GM19025 (cell line): ENCODE data around the gene TARS3.

ENCODE experiments used
- ATAC-seq: cut with Tn5 transposase; IDR thresholded peaks from one replicate; pipeline ENCODE4 v1.9.1; 2021; ENCODE audit warnings: mild to moderate bottlenecking, low read depth, moderate library complexity; ENCODE audit not compliant: unreplicated experiment

TARS3 gene

GRCh38 chr15:101707983-101708382, 16.3 kb downstream of the TARS3 start:
- ATAC-seq, result no peak

DNA sequence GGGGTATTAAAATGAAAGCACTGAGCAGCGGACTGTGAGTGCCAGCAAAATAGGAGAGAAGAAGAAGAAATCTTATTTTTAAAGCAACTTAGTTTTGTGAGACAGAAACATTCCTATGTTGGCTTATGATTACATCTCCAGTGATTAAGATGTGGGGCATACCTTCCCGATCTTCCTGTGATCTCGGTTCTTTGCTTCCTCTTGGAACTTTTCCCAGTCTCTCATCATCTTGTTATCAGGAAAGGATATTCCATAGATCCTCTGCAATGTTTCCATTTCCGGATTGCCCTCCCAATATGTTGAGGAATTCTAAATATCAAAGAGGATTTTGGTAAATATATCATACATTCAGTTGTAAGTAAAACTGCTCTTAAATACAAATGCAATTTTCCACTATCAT, 22.2 kb downstream of the TARS3 start:
- no peak for ATAC-seq

GRCh38 chr15:101698314-101698713, 26.0 kb downstream of the TARS3 start:
- ATAC-seq, result no peak

- ATAC-seq, result no peak
Observed at GRCh38 chr15:101697488-101697887, 26.8 kb downstream of the TARS3 start.

- ATAC-seq, result no peak
Observed at GRCh38 chr15:101696829-101697228, 27.4 kb downstream of the TARS3 start.

DNA sequence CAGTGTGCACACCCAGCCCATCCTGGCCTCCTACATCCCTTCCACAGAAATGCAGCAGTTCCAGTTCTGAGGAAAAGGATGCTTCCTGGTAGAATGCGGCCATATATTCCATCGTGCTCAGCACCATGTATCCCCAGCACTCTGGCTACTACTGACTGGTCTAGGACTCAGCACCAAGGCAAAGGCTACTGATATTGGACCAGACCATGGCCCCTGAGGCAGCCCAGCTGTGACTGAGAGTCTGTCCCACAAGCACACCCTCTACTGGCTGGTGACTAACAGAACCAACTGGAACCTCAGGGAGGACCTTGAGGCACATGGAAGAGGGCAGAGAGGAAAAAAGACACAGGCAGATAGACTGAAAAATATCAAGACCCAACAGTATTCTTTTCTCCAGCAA, 30.0 kb downstream of the TARS3 start:
- no peak for ATAC-seq

GRCh38 chr15:101692801-101693598, 31.3 kb downstream of the TARS3 start:
- ATAC-seq, result no peak

- ATAC-seq, result no peak
Observed at GRCh38 chr15:101689901-101690300, 34.4 kb downstream of the TARS3 start.

- no peak for ATAC-seq
Observed at GRCh38 chr15:101686718-101687117, 37.6 kb downstream of the TARS3 start.

DNA sequence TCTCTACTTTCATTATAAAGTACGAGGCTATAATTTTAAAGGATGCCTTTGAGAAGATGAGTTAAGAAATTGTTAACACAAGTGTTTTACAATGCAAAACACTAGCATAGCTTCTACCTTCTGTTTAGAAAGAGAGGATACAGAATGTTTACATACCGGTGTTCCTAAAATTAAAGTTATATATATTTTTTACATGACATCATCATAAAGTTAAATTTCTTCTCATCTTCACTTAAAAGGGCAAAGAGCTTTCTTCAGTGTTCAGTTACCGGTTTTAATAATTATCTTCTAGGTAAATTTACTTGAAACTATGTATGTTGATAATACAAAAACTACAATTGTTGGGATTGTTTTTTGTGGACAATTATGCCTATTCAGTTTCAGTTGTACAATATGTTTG, 39.4 kb downstream of the TARS3 start:
- ATAC-seq, result no peak

DNA sequence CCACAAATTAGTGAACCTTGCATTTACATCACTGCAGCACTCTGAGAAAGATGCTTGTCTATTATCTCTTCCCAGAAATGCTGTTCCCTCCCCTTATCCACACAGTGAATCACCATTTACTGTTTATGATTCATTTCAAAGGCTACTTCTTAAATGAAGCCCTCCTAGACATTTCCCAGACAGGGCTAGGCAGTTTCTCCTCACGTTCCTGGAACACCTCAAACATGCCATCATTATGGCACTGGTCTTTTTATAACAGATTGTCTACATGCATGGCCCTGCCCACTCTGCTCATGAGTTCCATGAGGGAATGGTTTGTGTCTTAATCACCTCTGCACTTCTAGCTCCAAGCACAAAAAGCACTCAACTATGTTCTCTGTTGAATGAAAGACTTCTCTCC, 39.9 kb downstream of the TARS3 start:
- ATAC-seq, result no peak

DNA sequence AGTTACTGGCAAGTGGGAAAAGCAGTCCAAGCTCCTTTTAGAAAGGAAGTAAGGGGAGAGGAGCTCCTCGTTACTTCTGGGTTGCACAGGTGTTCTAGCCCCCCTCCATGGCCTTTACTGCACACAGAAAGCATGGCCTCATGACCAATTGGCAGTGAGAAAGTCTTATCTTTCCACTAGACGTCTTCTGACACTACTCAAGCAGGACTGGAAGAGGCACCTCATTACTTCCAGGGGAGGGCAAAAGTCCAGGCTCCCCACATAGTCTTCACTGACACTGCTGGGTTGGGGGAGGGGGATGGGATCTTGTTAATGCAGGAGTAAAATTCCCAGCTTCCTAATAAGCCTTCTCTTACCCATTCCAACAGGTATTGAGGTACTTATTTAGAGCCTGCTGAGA, 44.5 kb downstream of the TARS3 start:
- no peak for ATAC-seq

GRCh38 chr15:101676921-101677329, 47.3 kb downstream of the TARS3 start:
- ATAC-seq, result no peak

- ATAC-seq, result peak; percentile 96
Observed at GRCh38 chr15:101675796-101676582, 48.3 kb downstream of the TARS3 start.

- no peak for ATAC-seq
Observed at GRCh38 chr15:101675015-101675414, 49.3 kb downstream of the TARS3 start.

DNA sequence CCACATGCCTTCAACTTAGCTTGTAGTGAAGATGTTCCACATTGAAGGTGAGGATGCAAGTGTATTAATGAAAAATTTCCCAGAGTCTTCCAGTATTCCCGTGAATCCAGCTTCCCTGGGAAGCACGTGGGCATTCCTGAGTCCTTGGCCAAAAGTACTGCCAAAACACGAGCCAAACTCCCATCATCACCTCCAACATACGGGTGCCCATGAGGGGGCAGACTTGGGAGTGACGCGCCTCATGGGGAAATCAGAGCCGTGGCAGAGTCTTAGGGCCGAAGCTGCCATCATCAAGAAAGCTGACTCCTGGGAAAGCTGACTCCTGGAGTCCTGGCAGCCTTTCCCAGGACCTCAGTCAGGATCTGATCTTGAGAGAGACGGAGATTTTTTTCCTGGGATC, 52.0 kb downstream of the TARS3 start:
- no peak for ATAC-seq

DNA sequence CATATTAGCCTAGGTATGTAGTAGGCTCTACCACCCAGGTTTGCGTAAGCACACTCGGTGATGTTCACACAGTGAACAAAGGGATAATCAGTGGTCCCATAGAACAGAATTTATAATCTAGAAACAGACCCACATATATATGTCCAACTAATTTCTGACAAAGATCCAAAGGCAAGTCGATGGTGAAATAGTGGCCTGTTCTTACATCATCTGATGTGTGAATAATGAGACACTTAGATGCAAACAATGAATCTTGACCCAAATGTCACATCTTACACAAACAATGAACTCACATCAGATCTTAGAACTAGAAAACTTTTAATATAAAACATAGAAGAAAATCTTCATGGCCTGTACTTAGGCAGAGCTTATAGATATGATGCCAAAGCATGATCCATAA, 54.5 kb downstream of the TARS3 start:
- ATAC-seq, result no peak

- ATAC-seq, result no peak
Observed at GRCh38 chr15:101667881-101668280, 56.4 kb downstream of the TARS3 start.

GRCh38 chr15:101664303-101664913, 59.9 kb downstream of the TARS3 start:
- ATAC-seq, result no peak

- no peak for ATAC-seq
Observed at GRCh38 chr15:101662203-101662602, 62.1 kb downstream of the TARS3 start.

GRCh38 chr15:101660005-101660404, 64.3 kb downstream of the TARS3 start:
- ATAC-seq, result no peak
